Right lobe of liver (tissue), 6 donors: ENCODE measurements around the gene FLYWCH2. TPM values are rescaled to one million over a fixed set of nuclear protein-coding genes. Genes with fewer than 3 reads are reported as not detected.

Experiments
- ATAC-seq, 4 donors: fragments of 200-7000 bp; cut with Tn5 transposase; one replicate each; pipeline ENCODE4 v1.9.1; 2020; ENCODE audit warnings: mild to moderate bottlenecking in 4 of 4, moderate library complexity in 4 of 4
- DNase-seq, 3 donors: peaks; one replicate each; pipeline ENCODE4 v3.0.0-alpha.2; 2020
- H3K27ac ChIP-seq, 3 donors: fragments of 200-600 bp; one replicate each; pipeline ENCODE4 v1.8.0; 2022
- H3K27me3 ChIP-seq, 2 donors: fragments of 200-600 bp; one replicate each; pipeline ENCODE4 v1.8.0; 2022
- H3K36me3 ChIP-seq, 4 donors: fragments of 200-600 bp; sonication (generic) in 1 of 4; one replicate each; pipeline versions ENCODE4 v1.5.1 to v1.8.0; 2017 to 2022; ENCODE audit warnings: control low read depth in 1 of 4
- H3K4me1 ChIP-seq, 4 donors: fragments of 200-600 bp; sonication (generic) in 1 of 4; one replicate each; pipeline versions ENCODE4 v1.5.1 to v1.8.0; 2017 to 2022; ENCODE audit warnings: control low read depth in 1 of 4
- H3K4me3 ChIP-seq, 3 donors: fragments of 200-600 bp; one replicate each; pipeline ENCODE4 v1.8.0; 2022
- H3K9me3 ChIP-seq, 4 donors: fragments of 200-600 bp; sonication (generic) in 1 of 4; one replicate each; pipeline versions ENCODE4 v1.5.1 to v1.8.0; 2017 to 2022; ENCODE audit warnings: control low read depth in 1 of 4
- POLR2A ChIP-seq: fragments of 450-650 bp; IDR thresholded peaks from one replicate; pipeline ENCODE4 v1.6.1; 2017; ENCODE audit warnings: antibody characterized with exemption, mild to moderate bottlenecking
- WGBS: methylation state at CpG from one replicate; pipeline ENCODE4 v1.1.6; 2018; ENCODE audit warnings: low coverage, low lambda C conversion rate; ENCODE audit not compliant: insufficient coverage; ENCODE audit errors: missing lambda C conversion rate; 5-methylcytosine and 5-hydroxymethylcytosine counted together
- intact Hi-C, 2 donors: fragments of 100-400 bp; cut with DNase I; formaldehyde crosslinking; loops; one replicate each; pipeline versions ENCODE4 v1.11.2 to v1.14.1; 2022
- total RNA-seq, 6 experiments: library from RNA; depleted of rRNA in 2 of 6; stranded (reverse); fragments of >200 nt in 2 of 6; fragmentation: NEBNext Ultra II Directional in 3 of 6; extraction: Animal tissue kit (Norgen Biotek cat#: 25700) in 3 of 6; gene quantifications; one replicate each; pipeline versions ENCODE4 v1.1.0 to v1.2.4, GENCODE V29; 2016 to 2023
- TF ChIP-seq, protein P1 (sequence below), 4 donors: fragments of 200-600 bp in 3 of 4; fragments of 450-650 bp in 1 of 4; IDR thresholded peaks; one replicate each; pipeline versions ENCODE4 v1.5.1 to v1.8.0; 2016 to 2022; ENCODE audit warnings: antibody characterized with exemption in 4 of 4, mild to moderate bottlenecking in 2 of 4
- donor health status: DM: no; HTN: yes; CAD: no.
- donor health status: DM: no; HTN: no; CAD: no.
- donor health status: DM: no; HTN: no; CAD: no.
- donor health status: DM: no; HTN: yes; CAD: no.
- donor health status: DM: no; HTN: yes; CAD: no.

Gene FLYWCH2
- total RNA-seq, 6 experiments from 2014 or later = 3.6 to 18.9 (median 5.6) TPM

GRCh38 chr16:2946649-2947048, 63.6 kb downstream of the FLYWCH2 start:
- no peaks in the 10 kb centered on the region for H3K4me1 ChIP-seq
- H3K27ac ChIP-seq = no peak overlapping the region
- DNase-seq (no peak), ATAC-seq (no peak)
- intact Hi-C loops = no loop called here
- no peak overlapping the region for H3K4me3 ChIP-seq
- no peaks in the 10 kb centered on the region for H3K27me3 ChIP-seq
- no peaks in the 10 kb centered on the region for H3K9me3 ChIP-seq
- no peaks in the 10 kb centered on the region for H3K36me3 ChIP-seq
- no peak for TF ChIP-seq POLR2A
- TF ChIP-seq, protein P1, sequence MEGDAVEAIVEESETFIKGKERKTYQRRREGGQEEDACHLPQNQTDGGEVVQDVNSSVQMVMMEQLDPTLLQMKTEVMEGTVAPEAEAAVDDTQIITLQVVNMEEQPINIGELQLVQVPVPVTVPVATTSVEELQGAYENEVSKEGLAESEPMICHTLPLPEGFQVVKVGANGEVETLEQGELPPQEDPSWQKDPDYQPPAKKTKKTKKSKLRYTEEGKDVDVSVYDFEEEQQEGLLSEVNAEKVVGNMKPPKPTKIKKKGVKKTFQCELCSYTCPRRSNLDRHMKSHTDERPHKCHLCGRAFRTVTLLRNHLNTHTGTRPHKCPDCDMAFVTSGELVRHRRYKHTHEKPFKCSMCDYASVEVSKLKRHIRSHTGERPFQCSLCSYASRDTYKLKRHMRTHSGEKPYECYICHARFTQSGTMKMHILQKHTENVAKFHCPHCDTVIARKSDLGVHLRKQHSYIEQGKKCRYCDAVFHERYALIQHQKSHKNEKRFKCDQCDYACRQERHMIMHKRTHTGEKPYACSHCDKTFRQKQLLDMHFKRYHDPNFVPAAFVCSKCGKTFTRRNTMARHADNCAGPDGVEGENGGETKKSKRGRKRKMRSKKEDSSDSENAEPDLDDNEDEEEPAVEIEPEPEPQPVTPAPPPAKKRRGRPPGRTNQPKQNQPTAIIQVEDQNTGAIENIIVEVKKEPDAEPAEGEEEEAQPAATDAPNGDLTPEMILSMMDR (IDR thresholded peaks at IDR 0.05) = no peak
- WGBS = 89% methylated on average over 1 of the region's 4 CpGs

Other genes with a start within 250 kb of the FLYWCH2 start
- 10 to 100 TPM in 4 of 6 experiments, 1 to 10 TPM in 2; 7.3 to 22.8 (median 11.1) TPM for gene KCTD5, start 200.7 kb upstream of the FLYWCH2 start, total RNA-seq
- under 1 TPM in 4 of 6 experiments, not detected in 2; 0.13 to 0.98 (median 0.49) TPM for gene PRSS27, start 163.0 kb upstream of the FLYWCH2 start, total RNA-seq
- gene SRRM2, start 130.6 kb upstream of the FLYWCH2 start, total RNA-seq = 100 to 1,000 TPM; 111 to 419 (median 289) TPM
- gene ELOB, start 105.9 kb upstream of the FLYWCH2 start, total RNA-seq = 100 to 1,000 TPM in 5 of 6 experiments, 10 to 100 TPM in 1; 97.5 to 521 (median 122) TPM
- not detected for gene PRSS33, start 95.7 kb upstream of the FLYWCH2 start, total RNA-seq
- gene PRSS41, start 84.7 kb upstream of the FLYWCH2 start, total RNA-seq = not detected
- not detected for gene PRSS21, start 66.0 kb upstream of the FLYWCH2 start, total RNA-seq
- gene ZG16B, start 52.9 kb upstream of the FLYWCH2 start, total RNA-seq = 1 to 10 TPM in 1 of 6 experiments, under 1 TPM in 3, not detected in 2; 0.24 to 1.6 (median 0.50) TPM
- 1 to 10 TPM in 2 of 6 experiments, under 1 TPM in 3, not detected in 1; 0.18 to 2.1 (median 0.84) TPM for gene PRSS22, start 25.0 kb upstream of the FLYWCH2 start, total RNA-seq
- 10 to 100 TPM in 5 of 6 experiments, 1 to 10 TPM in 1; 9.3 to 19.8 (median 15.1) TPM for gene FLYWCH1, start 28.7 kb downstream of the FLYWCH2 start, total RNA-seq
- not detected for gene KREMEN2, start 81.1 kb downstream of the FLYWCH2 start, total RNA-seq
- gene PAQR4, start 86.1 kb downstream of the FLYWCH2 start, total RNA-seq = 1 to 10 TPM in 4 of 6 experiments, under 1 TPM in 2; 0.93 to 6.1 (median 3.3) TPM
- gene PKMYT1, start 97.2 kb downstream of the FLYWCH2 start, total RNA-seq = 1 to 10 TPM in 5 of 6 experiments, under 1 TPM in 1; 0.68 to 6.5 (median 1.7) TPM
- gene CLDN9, start 129.7 kb downstream of the FLYWCH2 start, total RNA-seq = 1 to 10 TPM in 2 of 6 experiments, under 1 TPM in 4; 0.25 to 1.7 (median 0.92) TPM
- gene CLDN6, start 135.0 kb downstream of the FLYWCH2 start, total RNA-seq = 1 to 10 TPM in 1 of 6 experiments, not detected in 5; 2.9 TPM
- gene TNFRSF12A, start 137.2 kb downstream of the FLYWCH2 start, total RNA-seq = 100 to 1,000 TPM in 3 of 6 experiments, 10 to 100 TPM in 1, 1 to 10 TPM in 2; 5.2 to 284 (median 69.4) TPM
- 10 to 100 TPM in 5 of 6 experiments, 1 to 10 TPM in 1; 9.7 to 14.6 (median 12.1) TPM for gene HCFC1R1, start 140.7 kb downstream of the FLYWCH2 start, total RNA-seq
- 10 to 100 TPM in 2 of 6 experiments, 1 to 10 TPM in 4; 7.7 to 15.7 (median 9.7) TPM for gene THOC6, start 140.8 kb downstream of the FLYWCH2 start, total RNA-seq
- under 1 TPM in 5 of 6 experiments, not detected in 1; 0.11 to 0.58 (median 0.48) TPM for gene BICDL2, start 153.7 kb downstream of the FLYWCH2 start, total RNA-seq
- 1 to 10 TPM; 1.3 to 2.0 (median 1.6) TPM for gene MMP25, start 163.3 kb downstream of the FLYWCH2 start, total RNA-seq
- 1,000 to 10,000 TPM in 2 of 6 experiments, 100 to 1,000 TPM in 4; 204 to 1,268 (median 669) TPM for gene IL32, start 182.4 kb downstream of the FLYWCH2 start, total RNA-seq
- gene ZSCAN10, start 216.1 kb downstream of the FLYWCH2 start, total RNA-seq = not detected
- 1 to 10 TPM; 4.0 to 8.4 (median 5.4) TPM for gene ZNF205, start 229.4 kb downstream of the FLYWCH2 start, total RNA-seq